ENCODE measurements around the gene STAMBP.
"Not testable (repeated sequence)": the region's sequence is repeated elsewhere in the genome, so short reads cannot be mapped to it uniquely, and the experiment has no call there.

STAMBP gene

GRCh38 chr2:73837847-73838585, 9.3 kb downstream of the STAMBP start:
- no peak for DNase-seq (ENCODE audit: low spot score)

- DNase-seq (ENCODE audit: low spot score): no peak
These were observed 10.3 kb downstream of the STAMBP start for GRCh38 chr2:73838889-73839534.

- no peak for DNase-seq (ENCODE audit: low spot score)
These were observed 11.1 kb downstream of the STAMBP start for GRCh38 chr2:73839653-73840411.

- DNase-seq (ENCODE audit: low spot score): no peak
These were observed 13.4 kb downstream of the STAMBP start for GRCh38 chr2:73841912-73842738.

- no peak for DNase-seq (ENCODE audit: low spot score)
These were observed 13.9 kb downstream of the STAMBP start for GRCh38 chr2:73842739-73843019.

- no peak for DNase-seq (ENCODE audit: low spot score)
These were observed 15.3 kb downstream of the STAMBP start for GRCh38 chr2:73844087-73844486.

GRCh38 chr2:73850009-73850408, 21.2 kb downstream of the STAMBP start:
- no peak for DNase-seq (ENCODE audit: low spot score)

GRCh38 chr2:73851274-73851673, 22.5 kb downstream of the STAMBP start:
- no peak for DNase-seq (ENCODE audit: low spot score)

GRCh38 chr2:73852020-73852419, 23.3 kb downstream of the STAMBP start:
- no peak for DNase-seq (ENCODE audit: low spot score)

GRCh38 chr2:73855526-73855925, 26.8 kb downstream of the STAMBP start:
- no peak for DNase-seq (ENCODE audit: low spot score)

- no peak for DNase-seq (ENCODE audit: low spot score)
These were observed 27.5 kb downstream of the STAMBP start for GRCh38 chr2:73856214-73856613.

GRCh38 chr2:73859721-73860586, 31.2 kb downstream of the STAMBP start:
- no peak for DNase-seq (ENCODE audit: low spot score)

- DNase-seq (ENCODE audit: low spot score): no peak
These were observed 34.2 kb downstream of the STAMBP start for GRCh38 chr2:73862987-73863386.

- DNase-seq (ENCODE audit: low spot score): no peak
These were observed 39.6 kb downstream of the STAMBP start for GRCh38 chr2:73868204-73868978.

GRCh38 chr2:73870084-73870483, 41.3 kb downstream of the STAMBP start:
- no peak for DNase-seq (ENCODE audit: low spot score)

GRCh38 chr2:73877071-73877802, 48.5 kb downstream of the STAMBP start:
- no peak for DNase-seq (ENCODE audit: low spot score)

- not testable (repeated sequence) for DNase-seq (ENCODE audit: low spot score)
These were observed 49.2 kb downstream of the STAMBP start for GRCh38 chr2:73877984-73878383.

- DNase-seq (ENCODE audit: low spot score): no peak
These were observed 56.6 kb downstream of the STAMBP start for GRCh38 chr2:73885406-73885805.

GRCh38 chr2:73886357-73886756, 57.6 kb downstream of the STAMBP start:
- no peak for DNase-seq (ENCODE audit: low spot score)

All from putamen (tissue), 1 donor.